ENCODE data around the gene IQCM.

DNA sequence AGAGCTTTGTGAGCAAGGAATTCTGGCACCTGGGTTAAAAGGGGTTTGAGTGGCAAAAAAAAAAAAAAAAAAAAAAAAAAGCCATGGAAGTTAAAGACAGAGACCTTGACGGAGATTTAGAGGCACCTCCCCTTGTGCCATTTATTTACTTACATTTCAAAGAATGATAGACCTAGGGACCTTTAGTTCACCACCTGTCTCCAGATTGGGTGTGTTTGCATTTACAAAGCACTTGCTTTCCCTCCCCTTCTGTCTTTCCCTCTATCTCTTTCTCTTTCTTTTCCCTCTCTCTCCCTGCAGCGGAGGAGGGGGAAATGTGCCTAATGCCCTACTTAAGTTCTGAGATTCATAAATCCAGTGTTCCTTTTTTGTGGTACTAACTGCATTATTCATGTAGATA lies 116.0 kb downstream of the IQCM start:
- no peak for TF ChIP-seq POLR2A (IDR thresholded peaks at IDR 0.05; ENCODE audit: low read depth, low read length)
- no peak for TF ChIP-seq TAF1 (IDR thresholded peaks at IDR 0.05; ENCODE audit: borderline replicate concordance, low read depth, low read length)
- no peak for TF ChIP-seq POLR2AphosphoS5 (IDR thresholded peaks at IDR 0.05; ENCODE audit: low read depth, low read length)
